ENCODE measurements around the gene ATP8B4.

DNA sequence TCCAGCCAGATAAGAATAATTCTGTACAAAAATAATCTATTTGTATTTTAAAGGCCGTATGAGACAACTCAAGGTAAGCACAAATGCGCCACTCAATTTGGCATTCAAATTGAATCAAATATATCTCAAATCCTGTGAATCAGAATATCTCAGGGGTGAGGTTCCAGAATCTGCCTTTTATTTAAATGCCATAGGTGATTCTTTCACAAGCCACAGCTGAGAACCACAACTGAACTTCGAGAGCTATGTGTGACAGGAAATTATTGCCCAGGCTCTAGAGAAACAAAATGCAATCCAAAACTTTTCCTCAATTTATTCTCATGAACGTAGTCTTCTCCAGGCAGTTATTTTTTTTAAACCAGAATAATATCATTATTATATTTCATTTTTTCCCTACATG lies 11.9 kb downstream of the ATP8B4 start:
- TF ChIP-seq, protein P1, sequence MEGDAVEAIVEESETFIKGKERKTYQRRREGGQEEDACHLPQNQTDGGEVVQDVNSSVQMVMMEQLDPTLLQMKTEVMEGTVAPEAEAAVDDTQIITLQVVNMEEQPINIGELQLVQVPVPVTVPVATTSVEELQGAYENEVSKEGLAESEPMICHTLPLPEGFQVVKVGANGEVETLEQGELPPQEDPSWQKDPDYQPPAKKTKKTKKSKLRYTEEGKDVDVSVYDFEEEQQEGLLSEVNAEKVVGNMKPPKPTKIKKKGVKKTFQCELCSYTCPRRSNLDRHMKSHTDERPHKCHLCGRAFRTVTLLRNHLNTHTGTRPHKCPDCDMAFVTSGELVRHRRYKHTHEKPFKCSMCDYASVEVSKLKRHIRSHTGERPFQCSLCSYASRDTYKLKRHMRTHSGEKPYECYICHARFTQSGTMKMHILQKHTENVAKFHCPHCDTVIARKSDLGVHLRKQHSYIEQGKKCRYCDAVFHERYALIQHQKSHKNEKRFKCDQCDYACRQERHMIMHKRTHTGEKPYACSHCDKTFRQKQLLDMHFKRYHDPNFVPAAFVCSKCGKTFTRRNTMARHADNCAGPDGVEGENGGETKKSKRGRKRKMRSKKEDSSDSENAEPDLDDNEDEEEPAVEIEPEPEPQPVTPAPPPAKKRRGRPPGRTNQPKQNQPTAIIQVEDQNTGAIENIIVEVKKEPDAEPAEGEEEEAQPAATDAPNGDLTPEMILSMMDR (conservative IDR thresholded peaks at IDR 0.05) = no peak
- no peak for TF ChIP-seq EZH2 (IDR thresholded peaks at IDR 0.05; ENCODE audit: low read depth)
